SW480 (cell line): Measurements from ENCODE around the gene C3orf52.
A peak's percentile ranks its signal among the peaks of the same experiment; 100 is the strongest.

Experiments used
- DNase-seq: peaks from one replicate; pipeline ENCODE4 v3.0.0-alpha.2; 2016; ENCODE audit warnings: low spot score

C3orf52 gene

GRCh38 chr3:112136959-112137693 is 50.9 kb downstream of the C3orf52 start:
- peak; percentile 63 for DNase-seq

- no peak for DNase-seq
These were observed 51.6 kb downstream of the C3orf52 start for GRCh38 chr3:112137781-112138180.

GRCh38 chr3:112138219-112138969 is 52.2 kb downstream of the C3orf52 start:
- no peak for DNase-seq

GRCh38 chr3:112140584-112140983 is 54.4 kb downstream of the C3orf52 start:
- no peak for DNase-seq

- DNase-seq: no peak
These were observed 55.1 kb downstream of the C3orf52 start for GRCh38 chr3:112141293-112141692.

- DNase-seq: no peak
These were observed 57.1 kb downstream of the C3orf52 start for GRCh38 chr3:112143251-112143650.

- no peak for DNase-seq
These were observed 57.5 kb downstream of the C3orf52 start for GRCh38 chr3:112143689-112144088.

GRCh38 chr3:112149136-112149535 is 62.9 kb downstream of the C3orf52 start:
- no peak for DNase-seq

- DNase-seq: no peak
These were observed 81.6 kb downstream of the C3orf52 start for GRCh38 chr3:112167758-112168157.
